ENCODE results near the gene MGAT4A.

GRCh38 chr2:98769784-98770183 lies 38.9 kb upstream of the MGAT4A start:
- TF ChIP-seq, protein P1, sequence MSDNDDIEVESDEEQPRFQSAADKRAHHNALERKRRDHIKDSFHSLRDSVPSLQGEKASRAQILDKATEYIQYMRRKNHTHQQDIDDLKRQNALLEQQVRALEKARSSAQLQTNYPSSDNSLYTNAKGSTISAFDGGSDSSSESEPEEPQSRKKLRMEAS (IDR thresholded peaks at IDR 0.05): no peak
- TF ChIP-seq, protein P2, sequence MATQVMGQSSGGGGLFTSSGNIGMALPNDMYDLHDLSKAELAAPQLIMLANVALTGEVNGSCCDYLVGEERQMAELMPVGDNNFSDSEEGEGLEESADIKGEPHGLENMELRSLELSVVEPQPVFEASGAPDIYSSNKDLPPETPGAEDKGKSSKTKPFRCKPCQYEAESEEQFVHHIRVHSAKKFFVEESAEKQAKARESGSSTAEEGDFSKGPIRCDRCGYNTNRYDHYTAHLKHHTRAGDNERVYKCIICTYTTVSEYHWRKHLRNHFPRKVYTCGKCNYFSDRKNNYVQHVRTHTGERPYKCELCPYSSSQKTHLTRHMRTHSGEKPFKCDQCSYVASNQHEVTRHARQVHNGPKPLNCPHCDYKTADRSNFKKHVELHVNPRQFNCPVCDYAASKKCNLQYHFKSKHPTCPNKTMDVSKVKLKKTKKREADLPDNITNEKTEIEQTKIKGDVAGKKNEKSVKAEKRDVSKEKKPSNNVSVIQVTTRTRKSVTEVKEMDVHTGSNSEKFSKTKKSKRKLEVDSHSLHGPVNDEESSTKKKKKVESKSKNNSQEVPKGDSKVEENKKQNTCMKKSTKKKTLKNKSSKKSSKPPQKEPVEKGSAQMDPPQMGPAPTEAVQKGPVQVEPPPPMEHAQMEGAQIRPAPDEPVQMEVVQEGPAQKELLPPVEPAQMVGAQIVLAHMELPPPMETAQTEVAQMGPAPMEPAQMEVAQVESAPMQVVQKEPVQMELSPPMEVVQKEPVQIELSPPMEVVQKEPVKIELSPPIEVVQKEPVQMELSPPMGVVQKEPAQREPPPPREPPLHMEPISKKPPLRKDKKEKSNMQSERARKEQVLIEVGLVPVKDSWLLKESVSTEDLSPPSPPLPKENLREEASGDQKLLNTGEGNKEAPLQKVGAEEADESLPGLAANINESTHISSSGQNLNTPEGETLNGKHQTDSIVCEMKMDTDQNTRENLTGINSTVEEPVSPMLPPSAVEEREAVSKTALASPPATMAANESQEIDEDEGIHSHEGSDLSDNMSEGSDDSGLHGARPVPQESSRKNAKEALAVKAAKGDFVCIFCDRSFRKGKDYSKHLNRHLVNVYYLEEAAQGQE (IDR thresholded peaks at IDR 0.05; ENCODE audit: low read depth): no peak
- TF ChIP-seq RAD21 (IDR thresholded peaks at IDR 0.05; ENCODE audit: low read depth): no peak
- TF ChIP-seq FOXM1 (IDR thresholded peaks at IDR 0.05; ENCODE audit: borderline replicate concordance, low read depth): no peak
- no peak for TF ChIP-seq EGR1 (IDR thresholded peaks at IDR 0.05)
- no peak for TF ChIP-seq EP300 (IDR thresholded peaks at IDR 0.05; ENCODE audit: borderline replicate concordance)
- no peak for TF ChIP-seq ZBTB7A (IDR thresholded peaks at IDR 0.05; ENCODE audit: low read depth)
- no peak for TF ChIP-seq TCF12 (IDR thresholded peaks at IDR 0.05; ENCODE audit: low read depth)
- no peak for TF ChIP-seq TAF1 (IDR thresholded peaks at IDR 0.05; ENCODE audit: low read depth)
- no peak for TF ChIP-seq TEAD4 (IDR thresholded peaks at IDR 0.05)
